ENCODE data around the gene UBB. TPM values are rescaled to one million over a fixed set of nuclear protein-coding genes. Genes with fewer than 3 reads are reported as not detected.
A peak's percentile ranks its signal among the peaks of the same experiment; 100 is the strongest.

UBB gene
- total and polyA plus RNA-seq, 2 of the 4 experiments (the other 2 are of a cell fraction): 2,561 to 4,283 TPM

GRCh38 chr17:16374146-16374938, 6.5 kb upstream of the UBB start:
- POLR2A ChIA-PET (ENCODE audit: unreplicated experiment): no interaction called here
- no peak overlapping the region for H4K91ac ChIP-seq (ENCODE audit: insufficient read depth, low read depth, low read length)
- 90% methylated on average over 4 of the region's 16 CpGs; no CpG with 5 or more reads in 1 of the 2 experiments for WGBS, 2 experiments (ENCODE audit: extremely low coverage in 2 of 2, insufficient read length in 1 of 2)
- H3K4ac ChIP-seq (ENCODE audit: low read depth, low read length): no peak overlapping the region
- H3K23ac ChIP-seq (ENCODE audit: low read depth, low read length): no peak overlapping the region
- no peaks in the 10 kb centered on the region for H3K79me1 ChIP-seq (ENCODE audit: low read depth in 1 of 2, low read length in 2 of 2)
- no peak overlapping the region for H2BK5ac ChIP-seq (ENCODE audit: low read depth, low read length, poor library complexity, severe bottlenecking)
- H3K27ac ChIP-seq (ENCODE audit: insufficient read depth, low read length): no peak overlapping the region
- TF ChIP-seq SMC3 (IDR thresholded peaks at IDR 0.05; ENCODE audit: low read depth, low read length): no peak
- TF ChIP-seq CEBPB (IDR thresholded peaks at IDR 0.05; ENCODE audit: low read depth, low read length): peak; percentile 76
- no peak overlapping the region for H3K4me3 ChIP-seq (ENCODE audit: insufficient read depth, low read depth, low read length)
- H3K27me3 ChIP-seq (ENCODE audit: control insufficient read depth, insufficient read depth, low read length): no peaks in the 10 kb centered on the region
- no peaks in the 10 kb centered on the region for H4K20me1 ChIP-seq (ENCODE audit: insufficient read depth, low read length)
- no peak overlapping the region for H3K18ac ChIP-seq (ENCODE audit: low read depth, low read length)
- H3K9me1 ChIP-seq (ENCODE audit: insufficient read depth, low read length): no peaks in the 10 kb centered on the region
- BruUV-seq (replicated peaks): no TSS peak
- H2AK9ac ChIP-seq (replicated peaks; ENCODE audit: low read depth, low read length, poor library complexity): no peak overlapping the region
- H3K14ac ChIP-seq (replicated peaks; ENCODE audit: low read depth, low read length): no peak overlapping the region
- no peak overlapping the region for H3K9ac ChIP-seq (ENCODE audit: low read depth, low read length)
- H2BK20ac ChIP-seq (ENCODE audit: low read depth, low read length): no peak overlapping the region
- no peak overlapping the region for H2AFZ ChIP-seq (replicated peaks; ENCODE audit: low read length, poor library complexity)
- intact Hi-C loops (cut with micrococcal nuclease): no loop called here
- H3K9me3 ChIP-seq (ENCODE audit: control insufficient read depth, insufficient read depth, low read length): no peaks in the 10 kb centered on the region
- no peak overlapping the region for H4K5ac ChIP-seq (ENCODE audit: low read depth, low read length)
- H4K8ac ChIP-seq (ENCODE audit: low read depth in 2 of 2, low read length in 2 of 2): no peak overlapping the region
- H2AK5ac ChIP-seq (ENCODE audit: low read depth, low read length): no peak overlapping the region
- in situ Hi-C loops (cut with MboI; ENCODE audit: low sequenced_read_pairs): no loop called here
- no peaks in the 10 kb centered on the region for H3K36me3 ChIP-seq (ENCODE audit: control insufficient read depth, insufficient read depth, low read length)
- CTCF ChIA-PET: interaction anchor here (1.6 kb wide), 1 partner anchor 11 kb away, joined by 6 read pairs; no protein-coding TSS in a partner anchor
- H3K4me2 ChIP-seq (ENCODE audit: low read depth, low read length): no peak overlapping the region
- no peak overlapping the region for H2BK15ac ChIP-seq (ENCODE audit: low read depth, low read length)
- no peak overlapping the region for H3K56ac ChIP-seq (ENCODE audit: extremely low read depth, insufficient read depth, low read length)
- H2BK120ac ChIP-seq (ENCODE audit: low read depth, low read length): no peak overlapping the region
- DNase-seq: peak; percentile 75
- ATAC-seq (ENCODE audit: low read depth): peak; percentile 52
- no peaks in the 10 kb centered on the region for H3K4me1 ChIP-seq (ENCODE audit: control insufficient read depth, insufficient read depth, low read length)
- dilution Hi-C loops (cut with HindIII; ENCODE audit: low sequenced_read_pairs, unreplicated experiment): no loop called here
